ENCODE results near the gene CDC25A.

- TF ChIP-seq CTCF (IDR thresholded peaks at IDR 0.05; ENCODE audit: low read depth, low read length, poor library complexity, severe bottlenecking) (no peak), EZH2phosphoT487 (IDR thresholded peaks at IDR 0.05; ENCODE audit: borderline replicate concordance, low read length) (no peak)
These were observed 495 bp downstream of the CDC25A start for GRCh38 chr3:48187579-48188265.

Data from DOHH2 (cell line).